ENCODE measurements around the gene HS3ST5.
"Not testable (repeated sequence)": the region's sequence is repeated elsewhere in the genome, so short reads cannot be mapped to it uniquely, and the experiment has no call there.

HS3ST5 gene

GRCh38 chr6:114272582-114272981, 70.2 kb downstream of the HS3ST5 start:
- DNase-seq, result no peak

GRCh38 chr6:114271405-114271804, 71.4 kb downstream of the HS3ST5 start:
- DNase-seq, result no peak

GRCh38 chr6:114267897-114268296, 74.9 kb downstream of the HS3ST5 start:
- DNase-seq, result no peak

DNA sequence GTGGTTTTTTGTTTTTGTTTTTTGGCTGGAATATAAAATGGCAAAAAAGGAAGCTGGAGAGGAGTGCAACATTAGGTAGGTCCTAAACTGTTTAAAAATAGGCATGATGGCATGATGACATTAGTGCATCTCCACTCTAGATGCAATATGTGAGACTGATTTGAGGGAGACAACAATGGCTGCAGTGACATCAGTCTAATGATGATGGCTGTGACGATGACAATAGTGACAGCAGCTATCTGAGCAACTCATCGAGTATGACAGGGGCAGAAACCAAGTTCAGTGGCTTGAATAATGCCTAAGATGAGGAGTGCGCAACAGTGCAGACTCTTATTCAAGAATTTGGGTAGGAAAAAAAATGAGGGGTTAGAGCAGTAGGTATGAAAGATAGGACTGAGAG, 82.0 kb downstream of the HS3ST5 start:
- no peak for DNase-seq

DNA sequence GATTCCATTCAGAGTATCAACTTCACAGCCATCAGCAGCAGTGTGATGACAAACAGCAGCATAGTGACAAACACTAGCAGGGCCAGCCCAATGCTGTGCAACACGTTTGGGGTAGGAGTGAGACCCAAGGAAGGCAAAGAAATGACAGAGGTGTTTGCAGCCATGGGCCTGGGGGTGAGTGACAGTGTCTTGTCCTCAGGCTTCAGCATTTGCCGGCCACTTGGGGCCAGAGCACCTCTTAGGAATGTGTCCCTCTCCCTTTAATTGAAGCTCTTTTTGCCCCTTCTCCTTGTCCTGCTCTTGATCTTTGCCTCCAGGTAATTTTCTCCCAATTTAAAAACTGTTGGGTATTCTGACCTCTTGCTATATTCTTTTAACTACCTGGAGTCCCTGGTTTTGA, 84.4 kb downstream of the HS3ST5 start:
- no peak for DNase-seq

GRCh38 chr6:114253431-114253830, 89.4 kb downstream of the HS3ST5 start:
- no peak for DNase-seq

DNA sequence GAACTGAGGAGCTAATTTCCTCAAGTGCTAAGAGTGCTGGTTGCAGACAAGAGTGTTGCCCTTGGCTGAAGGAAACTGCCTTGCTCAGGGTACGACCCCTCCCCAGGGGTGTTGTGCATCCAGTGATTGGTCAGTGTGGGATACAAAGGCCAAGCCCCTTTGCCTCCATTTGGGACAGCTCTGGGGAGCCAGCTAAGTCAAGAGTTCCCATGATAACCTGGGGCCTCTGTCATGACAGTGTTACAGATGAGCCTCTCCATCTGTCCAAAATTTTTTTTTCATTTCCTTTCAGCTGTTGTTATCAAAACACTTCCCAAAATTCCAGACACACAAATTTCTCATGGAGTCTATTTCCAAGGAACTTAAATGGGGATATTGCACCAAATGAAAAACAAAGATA, 93.3 kb downstream of the HS3ST5 start:
- DNase-seq, result no peak

- no peak for DNase-seq
Observed at GRCh38 chr6:114247101-114247500, 95.7 kb downstream of the HS3ST5 start.

DNA sequence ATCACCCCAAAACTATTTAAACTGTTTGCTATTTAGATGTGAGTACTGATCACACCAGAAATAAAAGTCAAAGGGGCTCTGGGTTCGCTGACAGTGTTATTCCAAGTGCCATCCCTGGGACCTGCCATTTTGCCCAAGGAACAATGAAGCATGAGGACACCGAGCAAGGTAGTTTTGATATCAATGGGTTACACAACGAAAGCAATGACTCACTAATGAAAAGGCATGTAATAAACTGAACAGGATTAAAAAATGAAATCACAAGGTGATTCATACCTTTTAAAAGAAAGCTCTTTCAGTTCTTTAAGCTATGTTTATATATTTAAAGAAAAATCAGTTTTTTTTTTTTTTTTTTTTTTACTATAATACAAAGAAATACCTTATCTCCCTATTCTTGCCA, 102.0 kb downstream of the HS3ST5 start:
- no peak for DNase-seq

- no peak for DNase-seq
Observed at GRCh38 chr6:114228675-114229074, 114.1 kb downstream of the HS3ST5 start.

DNA sequence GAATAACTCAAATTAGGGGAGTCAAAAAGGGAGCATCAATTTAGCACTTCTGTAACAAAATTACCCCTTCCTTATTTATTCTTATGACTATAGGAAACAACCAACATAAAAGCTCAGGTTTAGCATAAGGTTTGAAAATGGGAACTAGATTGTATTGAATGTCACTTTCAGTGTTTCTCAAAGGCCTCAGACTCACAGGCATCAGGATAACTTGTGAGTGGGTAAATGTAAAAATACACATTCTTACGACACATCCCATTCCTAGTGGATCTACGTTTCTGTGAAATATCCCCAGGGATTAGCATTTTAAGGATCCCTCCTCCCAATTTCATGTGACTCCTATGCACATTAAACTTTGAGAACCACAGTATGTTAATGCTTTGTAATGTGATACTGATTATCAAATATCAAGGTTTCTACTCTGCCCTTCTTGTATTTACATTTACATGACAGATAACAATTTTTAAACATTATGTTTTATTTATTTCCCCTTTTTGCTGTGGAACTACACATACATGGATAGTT, 114.8 kb downstream of the HS3ST5 start:
- DNase-seq, result no peak

- no peak for DNase-seq
Observed at GRCh38 chr6:114220241-114220640, 122.6 kb downstream of the HS3ST5 start.

- no peak for DNase-seq
Observed at GRCh38 chr6:114218437-114219340, 124.1 kb downstream of the HS3ST5 start.

DNA sequence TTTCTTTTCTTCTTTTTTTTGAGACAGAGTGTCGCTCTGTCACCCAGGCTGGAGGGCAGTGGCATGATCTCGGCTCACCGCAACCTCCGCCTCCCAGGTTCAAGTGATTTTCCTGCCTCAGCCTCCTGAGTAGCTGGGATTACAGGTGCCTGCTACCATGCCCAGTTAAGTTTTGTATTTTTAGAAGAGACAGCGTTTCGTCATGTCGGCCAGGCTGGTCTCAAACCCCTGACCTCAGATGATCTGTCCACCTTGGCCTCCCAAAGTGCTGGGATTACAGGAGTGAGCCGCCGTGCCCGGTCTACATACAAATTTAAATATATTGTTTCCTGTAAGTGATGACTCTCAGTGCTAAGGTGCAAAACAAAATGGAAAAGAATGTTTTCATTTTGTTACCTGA, 124.8 kb downstream of the HS3ST5 start:
- DNase-seq, result not testable (repeated sequence)

- DNase-seq, result no peak
Observed at GRCh38 chr6:114216789-114217467, 125.9 kb downstream of the HS3ST5 start.

DNA sequence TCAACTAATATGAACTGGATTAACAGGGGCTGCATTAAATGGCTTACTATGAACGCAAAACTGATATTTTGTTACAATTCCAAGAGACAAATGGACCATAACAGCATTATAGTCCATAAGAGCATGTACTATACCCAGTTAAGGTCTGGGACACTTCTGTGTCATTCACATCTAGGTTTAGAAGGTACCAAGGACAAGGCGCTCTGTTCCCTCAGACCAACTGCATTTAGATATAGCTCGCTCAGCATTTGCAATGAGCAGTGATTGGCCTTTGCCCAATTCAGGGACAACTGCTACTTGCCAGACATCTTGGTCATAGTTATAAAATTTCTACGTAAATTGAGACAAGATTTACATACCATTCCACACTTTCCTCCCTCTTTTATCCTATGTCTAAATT, 132.4 kb downstream of the HS3ST5 start:
- DNase-seq, result no peak

GRCh38 chr6:114203460-114203859, 139.4 kb downstream of the HS3ST5 start:
- no peak for DNase-seq

GRCh38 chr6:114202389-114202788, 140.4 kb downstream of the HS3ST5 start:
- DNase-seq, result no peak

DNA sequence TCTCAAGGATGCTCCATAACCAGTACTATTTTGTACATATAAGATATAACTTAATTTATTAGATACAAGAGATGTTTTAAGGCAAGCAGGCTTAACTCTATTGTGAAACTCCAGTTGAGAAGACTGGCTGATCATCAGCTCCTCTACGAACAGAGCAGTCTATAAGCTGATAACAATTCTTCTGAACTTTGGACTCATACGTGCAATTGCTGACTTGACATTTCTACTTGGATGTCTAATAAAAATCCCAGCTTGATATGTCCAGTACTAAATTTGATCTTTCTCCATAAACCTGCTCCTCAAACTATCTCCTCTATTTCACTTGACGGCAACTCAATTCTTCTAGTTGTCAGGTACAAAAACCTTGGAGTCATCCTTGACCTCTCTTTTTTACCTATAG, 141.9 kb downstream of the HS3ST5 start:
- no peak for DNase-seq

DNA sequence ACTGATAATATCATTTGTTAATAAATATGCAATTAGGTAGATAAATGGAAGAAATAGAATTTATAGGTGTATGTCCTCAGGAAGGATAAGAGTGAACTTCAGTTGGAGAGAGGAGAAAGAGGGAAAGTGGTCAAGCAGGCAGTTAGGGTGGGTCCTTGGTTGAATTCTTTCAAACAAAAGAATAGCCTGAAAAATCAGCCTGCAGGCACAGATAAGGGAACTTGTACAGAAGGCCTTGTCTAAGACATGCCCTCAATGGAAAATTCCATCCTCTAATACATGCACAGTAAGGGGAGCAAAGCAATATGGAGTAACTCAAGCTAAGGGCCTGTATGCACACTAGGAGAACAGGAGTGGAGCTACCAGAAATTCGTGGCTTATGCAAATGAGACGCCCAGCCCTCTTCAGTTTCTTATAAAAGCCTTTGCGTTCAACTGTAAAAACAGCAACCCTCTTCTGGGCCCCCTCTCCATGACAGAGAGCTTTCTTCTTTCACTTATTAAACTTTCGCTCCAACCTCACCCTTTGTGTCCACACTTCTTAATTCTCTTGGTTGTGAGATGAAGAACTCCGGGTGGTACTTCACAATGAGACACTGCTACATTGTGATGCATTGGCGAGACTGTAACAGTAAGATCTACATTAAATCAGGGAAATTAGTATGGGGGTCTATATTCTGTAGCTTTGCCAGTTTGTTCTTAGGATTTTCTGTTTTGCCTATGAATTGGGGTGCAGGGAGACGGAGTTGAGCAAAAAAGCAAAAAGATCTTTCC, 147.0 kb downstream of the HS3ST5 start:
- DNase-seq, result no peak

DNA sequence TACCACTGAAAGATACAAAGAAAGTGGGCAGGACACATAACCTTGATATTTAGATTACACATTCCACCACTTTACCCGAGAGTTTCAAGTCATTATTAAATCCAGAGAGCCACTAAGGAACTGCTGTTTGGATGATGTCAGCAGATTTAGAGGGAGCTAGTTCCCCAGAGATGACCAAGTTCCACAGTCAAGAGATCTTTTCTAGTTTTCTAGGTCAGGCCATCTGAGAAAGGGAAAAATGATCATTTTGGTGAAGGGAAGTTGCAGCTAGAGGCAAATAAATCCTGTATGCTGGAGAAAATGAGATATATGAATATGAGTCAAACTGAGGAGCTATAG, 147.8 kb downstream of the HS3ST5 start:
- no peak for DNase-seq

GRCh38 chr6:114194362-114195026, 148.3 kb downstream of the HS3ST5 start:
- DNase-seq, result no peak

- DNase-seq, result no peak
Observed at GRCh38 chr6:114187563-114187962, 155.3 kb downstream of the HS3ST5 start.
